HG02938 (cell line): ENCODE measurements around the gene DLG2.
"Not testable (repeated sequence)": the region's sequence is repeated elsewhere in the genome, so short reads cannot be mapped to it uniquely, and the experiment has no call there.

Source experiments
- ATAC-seq: cut with Tn5 transposase; IDR thresholded peaks from one replicate; pipeline ENCODE4 v1.9.1; 2021; ENCODE audit warnings: mild to moderate bottlenecking, moderate library complexity; ENCODE audit not compliant: unreplicated experiment

DLG2 gene

GRCh38 chr11:84804041-84804440 is 823.1 kb downstream of the DLG2 start:
- no peak for ATAC-seq

- ATAC-seq = no peak
Observed at GRCh38 chr11:84800755-84801346, 826.3 kb downstream of the DLG2 start.

GRCh38 chr11:84799112-84799511 is 828.0 kb downstream of the DLG2 start:
- ATAC-seq = no peak

DNA sequence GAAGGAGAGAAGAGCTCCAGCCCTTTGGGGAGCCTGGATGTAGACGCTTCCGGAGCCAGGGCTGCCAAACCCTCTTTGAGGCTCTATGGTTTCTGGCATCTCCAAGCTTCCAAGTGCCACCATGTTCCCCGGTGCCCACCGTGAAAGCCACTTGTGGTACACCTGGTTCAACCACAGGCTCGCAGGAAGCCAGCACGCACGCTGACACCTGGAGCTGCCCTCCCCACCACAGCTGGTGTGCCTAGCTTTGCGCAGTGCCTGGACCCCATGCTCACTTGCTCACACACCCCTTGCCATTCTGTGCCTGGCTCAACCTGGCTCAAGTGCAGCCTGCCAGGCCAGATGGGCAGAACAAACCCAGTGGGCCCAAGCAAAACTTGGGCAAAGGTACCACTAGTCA is 831.4 kb downstream of the DLG2 start:
- ATAC-seq = no peak

DNA sequence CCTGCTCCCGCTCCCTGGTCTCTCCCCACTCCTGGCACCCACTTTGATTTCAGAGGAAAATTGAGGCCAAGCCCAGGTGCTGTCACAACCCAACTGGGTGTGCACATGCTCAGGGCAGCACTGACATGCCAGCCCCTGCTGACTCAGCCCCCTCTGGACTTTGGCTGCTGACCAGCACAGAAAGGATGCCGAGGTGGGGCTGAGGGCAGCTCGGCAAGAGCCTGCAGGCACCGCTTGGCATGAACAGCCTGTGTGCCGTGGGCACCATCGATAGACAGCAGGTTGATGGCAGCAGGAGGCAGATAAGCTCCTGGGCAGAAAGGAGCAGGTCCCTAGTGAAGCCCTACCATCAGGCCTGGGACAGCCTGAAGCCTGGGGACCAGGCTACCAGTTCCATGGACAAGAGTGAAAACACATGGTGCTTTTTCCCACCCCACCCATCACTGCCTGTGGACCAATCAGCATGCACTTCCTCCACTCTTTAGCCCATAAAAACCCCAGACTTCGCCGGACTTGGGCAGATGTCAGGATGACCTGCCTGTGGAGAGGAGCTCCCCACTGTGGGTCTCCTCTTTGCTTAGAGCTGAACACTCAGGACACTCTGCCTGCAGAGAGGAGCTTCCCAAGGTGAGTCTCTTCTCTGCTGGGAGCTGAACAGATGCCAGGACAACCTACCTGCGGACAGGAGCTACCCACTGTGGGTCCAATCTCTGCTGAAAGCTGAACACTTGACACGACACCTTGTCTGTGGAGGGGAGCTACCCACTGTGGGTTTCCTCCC is 832.3 kb downstream of the DLG2 start:
- ATAC-seq = no peak

- ATAC-seq = no peak
Observed at GRCh38 chr11:84793318-84793717, 833.8 kb downstream of the DLG2 start.

- ATAC-seq = no peak
Observed at GRCh38 chr11:84790849-84791427, 836.2 kb downstream of the DLG2 start.

GRCh38 chr11:84788220-84788619 is 838.9 kb downstream of the DLG2 start:
- no peak for ATAC-seq

GRCh38 chr11:84784158-84784557 is 843.0 kb downstream of the DLG2 start:
- not testable (repeated sequence) for ATAC-seq

DNA sequence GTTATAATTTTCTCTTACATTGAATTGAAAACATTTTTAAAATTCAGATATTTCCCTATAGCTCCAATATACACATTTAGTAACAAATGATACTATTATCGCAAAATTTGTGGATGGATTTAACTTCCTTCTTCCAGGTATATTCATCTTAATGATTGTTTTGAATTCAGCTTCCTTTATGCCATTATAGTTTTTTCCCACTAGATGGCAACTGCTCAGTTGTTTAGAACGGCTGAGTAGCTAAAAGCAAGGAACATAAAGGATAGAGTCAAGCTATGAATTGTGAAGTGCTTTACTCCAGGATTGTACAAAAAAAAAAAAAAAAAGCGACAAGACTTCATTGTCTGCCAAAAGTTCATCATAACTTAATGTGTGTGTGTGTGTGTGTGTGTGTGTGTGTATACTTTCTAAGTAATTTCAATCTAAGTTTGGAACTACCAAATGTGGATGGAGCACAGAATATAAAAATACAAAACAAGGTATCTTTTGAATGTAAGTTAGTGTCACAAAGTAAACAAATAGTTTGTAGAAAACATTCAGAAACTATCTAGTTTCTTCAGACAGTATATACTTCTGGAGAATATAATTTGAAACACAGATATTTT is 846.4 kb downstream of the DLG2 start:
- ATAC-seq = no peak

- ATAC-seq = no peak
Observed at GRCh38 chr11:84775503-84775902, 851.6 kb downstream of the DLG2 start.

GRCh38 chr11:84763931-84764330 is 863.2 kb downstream of the DLG2 start:
- no peak for ATAC-seq

DNA sequence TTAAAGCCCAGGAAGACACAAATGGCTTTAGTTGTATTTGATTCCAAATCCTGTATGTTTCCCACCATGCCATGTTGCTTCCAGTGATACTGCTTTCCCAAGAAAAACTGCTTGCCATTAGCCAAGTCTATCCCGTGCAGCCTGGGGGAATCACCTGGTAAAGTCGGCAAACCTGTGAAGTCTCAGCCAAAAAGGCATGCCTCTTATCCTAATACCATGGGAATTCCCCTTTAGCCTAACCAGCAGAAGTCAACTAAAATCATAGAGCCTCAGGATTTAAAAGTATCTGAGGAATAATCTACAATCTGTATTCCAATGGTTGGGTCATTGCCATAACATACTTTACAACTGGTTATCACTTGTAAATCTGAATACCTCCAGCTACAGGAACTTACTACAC is 869.4 kb downstream of the DLG2 start:
- ATAC-seq = no peak

DNA sequence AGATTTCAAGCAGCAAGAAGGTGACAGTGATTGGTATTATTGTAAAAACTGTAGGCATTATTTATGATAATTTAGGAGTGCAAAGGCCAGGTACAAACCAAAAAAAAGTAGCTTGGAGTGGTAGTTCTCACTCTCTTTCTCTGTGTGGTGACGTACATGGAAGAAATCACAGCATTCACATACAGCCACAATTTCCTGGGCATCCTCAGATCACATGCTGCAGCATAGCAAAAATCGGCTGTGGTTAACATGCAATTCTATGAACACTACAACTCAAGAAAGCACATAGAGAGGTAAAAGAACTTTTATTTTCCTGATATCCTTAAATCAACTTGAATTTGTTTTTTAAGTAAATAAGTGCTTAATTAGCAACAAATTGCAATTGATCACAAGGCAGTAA is 875.8 kb downstream of the DLG2 start:
- no peak for ATAC-seq

- ATAC-seq = no peak
Observed at GRCh38 chr11:84747871-84748270, 879.3 kb downstream of the DLG2 start.

DNA sequence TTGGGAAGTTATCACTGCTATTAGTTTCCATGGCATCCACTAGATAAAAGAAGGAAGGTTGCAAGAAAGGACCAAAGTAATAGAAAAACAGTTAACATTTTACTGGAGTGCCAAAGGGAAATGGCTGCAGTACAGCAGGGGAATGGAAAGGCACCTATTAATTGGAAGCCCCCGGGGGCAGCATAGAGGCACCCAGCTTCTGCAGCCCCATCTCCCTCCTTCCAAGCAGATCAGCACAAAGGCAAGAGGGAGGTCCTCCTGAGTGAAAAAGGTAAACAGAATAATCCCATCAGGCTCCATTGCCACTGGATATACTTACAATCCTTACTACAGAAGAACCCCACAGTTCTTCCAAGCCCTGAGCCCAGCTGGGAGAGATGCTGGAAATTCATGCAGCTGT is 887.1 kb downstream of the DLG2 start:
- no peak for ATAC-seq

GRCh38 chr11:84724256-84724655 is 902.9 kb downstream of the DLG2 start:
- no peak for ATAC-seq

DNA sequence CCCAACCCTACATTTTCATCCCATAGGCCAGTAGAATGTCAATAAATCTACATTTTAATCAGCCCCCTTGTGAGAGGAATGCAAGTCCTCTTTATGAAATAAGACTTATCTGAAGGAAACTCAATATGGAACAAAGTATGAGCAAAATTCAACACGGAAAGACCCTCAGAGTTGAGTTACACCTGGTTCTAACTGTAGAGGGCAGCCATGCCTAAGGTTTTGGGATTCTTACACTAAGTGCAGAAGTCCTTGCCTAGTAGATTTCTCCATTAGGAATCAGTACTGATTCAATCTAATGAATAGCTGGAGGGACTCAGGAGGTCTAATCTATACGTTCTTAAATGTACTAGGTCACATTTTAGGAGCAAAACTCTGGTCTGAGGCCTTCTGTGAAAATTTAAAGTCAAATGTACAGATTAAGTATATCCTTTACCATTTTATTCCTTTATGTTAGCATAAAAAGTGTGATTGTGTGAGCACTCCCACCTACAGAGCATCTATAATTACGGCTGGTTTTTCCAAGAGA is 904.5 kb downstream of the DLG2 start:
- ATAC-seq = no peak

- no peak for ATAC-seq
Observed at GRCh38 chr11:84721561-84721961, 905.6 kb downstream of the DLG2 start.

GRCh38 chr11:84720706-84721402 is 906.3 kb downstream of the DLG2 start:
- ATAC-seq = no peak

GRCh38 chr11:84719935-84720577 is 907.1 kb downstream of the DLG2 start:
- no peak for ATAC-seq
